Fibroblast of lung (primary cell): ENCODE data around the gene DHDH. TPM values are rescaled to one million over a fixed set of nuclear protein-coding genes. Genes with fewer than 3 reads are reported as not detected.

Experiments
- DNase-seq, 2 donors: peaks; one replicate each; pipeline versions ENCODE4 v3.0.0 to v3.0.0-alpha.2; 2010; ENCODE audit warnings: low read depth in 2 of 2
- H2AFZ ChIP-seq: 2 replicates; pipeline ENCODE4 v1.5.1; 2012; ENCODE audit warnings: low read length, control low read depth, inconsistent platforms
- H3K27ac ChIP-seq: 2 replicates; pipeline ENCODE4 v1.5.1; 2011; ENCODE audit warnings: low read length, control low read depth; ENCODE audit not compliant: insufficient read depth
- H3K27me3 ChIP-seq: 2 replicates; pipeline ENCODE4 v1.5.1; 2011; ENCODE audit warnings: mild to moderate bottlenecking, low read length; ENCODE audit not compliant: control insufficient read depth, insufficient read depth
- H3K36me3 ChIP-seq: 2 replicates; pipeline ENCODE4 v1.5.1; 2011; ENCODE audit warnings: low read length; ENCODE audit not compliant: control insufficient read depth, insufficient read depth
- H3K4me1 ChIP-seq: 2 replicates; pipeline ENCODE4 v1.5.1; 2011; ENCODE audit warnings: low read length; ENCODE audit not compliant: control insufficient read depth, insufficient read depth; ENCODE audit errors: extremely low read depth
- H3K4me2 ChIP-seq: 2 replicates; pipeline ENCODE4 v1.5.1; 2011; ENCODE audit warnings: low read length, control low read depth; ENCODE audit not compliant: insufficient read depth; ENCODE audit errors: extremely low read depth
- H3K4me3 ChIP-seq, 4 experiments: fragments of 200-600 bp in 1 of 4; sonication (generic) in 1 of 4; replicated peaks in 1 of 4; 2 replicates each; pipeline ENCODE4 v1.5.1; 2011 to 2016; ENCODE audit warnings: low read length in 4 of 4, low read depth in 3 of 4, mild to moderate bottlenecking in 3 of 4, control low read depth in 2 of 4, inconsistent platforms in 1 of 4, mixed read lengths in 1 of 4; ENCODE audit not compliant: insufficient read depth in 1 of 4; ENCODE audit errors: control extremely low read depth in 1 of 4
- H3K79me2 ChIP-seq: 2 replicates; pipeline ENCODE4 v1.5.1; 2012; ENCODE audit warnings: mild to moderate bottlenecking, low read length, inconsistent platforms; ENCODE audit not compliant: control insufficient read depth, insufficient read depth
- H3K9ac ChIP-seq: 2 replicates; pipeline ENCODE4 v1.5.1; 2011; ENCODE audit warnings: mild to moderate bottlenecking, low read length, control low read depth; ENCODE audit not compliant: insufficient read depth
- H3K9me3 ChIP-seq: 2 replicates; pipeline ENCODE4 v1.5.1; 2012; ENCODE audit warnings: low read depth, low read length; ENCODE audit not compliant: control insufficient read depth, insufficient read depth
- H4K20me1 ChIP-seq: 2 replicates; pipeline ENCODE4 v1.5.1; 2011; ENCODE audit warnings: low read length; ENCODE audit not compliant: control insufficient read depth, insufficient read depth; ENCODE audit errors: extremely low read depth
- CTCF ChIP-seq, 2 donors: IDR thresholded peaks in 1 of 2; conservative IDR thresholded peaks in 1 of 2; 1 replicate in 1 of 2; 2 replicates in 1 of 2; pipeline ENCODE4 v1.5.1; 2011 to 2012; ENCODE audit warnings: low read length in 2 of 2, control low read depth in 1 of 2, inconsistent platforms in 1 of 2, low read depth in 1 of 2, mild to moderate bottlenecking in 1 of 2
- EZH2 ChIP-seq: IDR thresholded peaks from 2 replicates; pipeline ENCODE4 v1.5.1; 2012; ENCODE audit warnings: low read length, control low read depth, mild to moderate bottlenecking; ENCODE audit errors: missing control alignments
- polyA plus RNA-seq, 2 donors: library from polyadenylated mRNA; depleted of rRNA in 1 of 2; stranded (reverse) in 1 of 2; unstranded in 1 of 2; fragments of >200 nt; gene quantifications; 2 replicates each; pipeline ENCODE4 v1.2.1, GENCODE V29; 2011 to 2012; ENCODE audit warnings: missing spikeins in 1 of 2
- total RNA-seq: library from RNA; depleted of rRNA; stranded (reverse); fragments of >200 nt; gene quantifications from 2 replicates; pipeline ENCODE4 v1.2.1, GENCODE V29; 2014

The DHDH gene
- total and polyA plus RNA-seq, 2 donors (not counting 1 experiment from before 2014, with no cell fraction given), result 0.08 to 0.17 TPM

GRCh38 chr19:48928164-48929025, 5.1 kb upstream of the DHDH start:
- peak; percentile 58 to 84 for DNase-seq
- Histone ChIP-seq H3K4me1 (peaks cover 8% of the 10 kb centered on the region), H3K9me3 (no peaks in the 10 kb centered on the region), H2AFZ (no peak overlapping the region), H4K20me1 (no peaks in the 10 kb centered on the region), H3K27me3 (no peaks in the 10 kb centered on the region), H3K79me2 (no peaks in the 10 kb centered on the region), H3K9ac (no peak overlapping the region), H3K36me3 (no peaks in the 10 kb centered on the region), H3K27ac (no peak overlapping the region), H3K4me2 (no peak overlapping the region), H3K4me3 (no peak overlapping the region)
- TF ChIP-seq EZH2, result no peak
- TF ChIP-seq CTCF (conservative IDR thresholded peaks at IDR 0.05 in 1 of 2, IDR thresholded peaks at IDR 0.05 in 1 of 2; ENCODE audit: low read depth in 1 of 2, low read length in 2 of 2), result no peak

- TF ChIP-seq CTCF (conservative IDR thresholded peaks at IDR 0.05 in 1 of 2, IDR thresholded peaks at IDR 0.05 in 1 of 2; ENCODE audit: low read depth in 1 of 2, low read length in 2 of 2) (no peak), EZH2 (no peak)
Measured at GRCh38 chr19:48934837-48935236, 1.3 kb downstream of the DHDH start.

DNA sequence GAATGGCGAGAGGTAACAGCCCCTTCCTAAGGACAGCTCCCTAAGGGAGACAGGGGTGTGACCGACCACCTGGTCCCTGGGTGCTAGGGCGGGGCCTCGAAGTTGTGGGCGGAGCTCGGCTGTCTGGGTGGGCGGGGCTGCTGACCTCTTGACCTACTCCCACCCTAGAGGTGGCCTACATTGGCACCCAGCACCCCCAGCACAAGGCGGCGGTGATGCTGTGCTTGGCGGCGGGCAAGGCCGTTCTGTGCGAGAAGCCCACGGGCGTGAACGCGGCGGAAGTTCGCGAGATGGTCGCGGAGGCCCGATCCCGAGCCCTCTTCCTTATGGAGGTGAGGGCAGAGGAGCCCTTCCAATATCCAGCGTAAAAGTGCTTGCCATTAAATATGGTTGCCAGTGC, 2.4 kb downstream of the DHDH start:
- DNase-seq, result no peak
- no peaks in the 10 kb centered on the region for H3K79me2 ChIP-seq
- H3K36me3 ChIP-seq, result no peaks in the 10 kb centered on the region
- H3K27me3 ChIP-seq, result no peaks in the 10 kb centered on the region
- H3K9ac ChIP-seq, result no peak overlapping the region
- H3K4me1 ChIP-seq, result peaks cover 2% of the 10 kb centered on the region
- H3K4me3 ChIP-seq, result no peak overlapping the region
- no peak overlapping the region for H3K27ac ChIP-seq
- no peak for TF ChIP-seq EZH2
- TF ChIP-seq CTCF (conservative IDR thresholded peaks at IDR 0.05 in 1 of 2, IDR thresholded peaks at IDR 0.05 in 1 of 2; ENCODE audit: low read depth in 1 of 2, low read length in 2 of 2), result no peak
- no peaks in the 10 kb centered on the region for H4K20me1 ChIP-seq
- no peak overlapping the region for H3K4me2 ChIP-seq
- H2AFZ ChIP-seq, result no peak overlapping the region
- no peaks in the 10 kb centered on the region for H3K9me3 ChIP-seq

More at GRCh38 chr19:48934837-48935236, 1.3 kb downstream of the DHDH start:
- H3K27me3 ChIP-seq, result no peaks in the 10 kb centered on the region
- H2AFZ ChIP-seq, result no peak overlapping the region
- H3K4me3 ChIP-seq, result no peak overlapping the region
- H4K20me1 ChIP-seq, result no peaks in the 10 kb centered on the region
- H3K4me1 ChIP-seq, result peaks cover 2% of the 10 kb centered on the region
- H3K4me2 ChIP-seq, result no peak overlapping the region
- no peak for DNase-seq
- no peaks in the 10 kb centered on the region for H3K9me3 ChIP-seq
- H3K9ac ChIP-seq, result no peak overlapping the region
- H3K27ac ChIP-seq, result no peak overlapping the region
- no peaks in the 10 kb centered on the region for H3K36me3 ChIP-seq
- no peaks in the 10 kb centered on the region for H3K79me2 ChIP-seq
